ENCODE measurements around the gene TMEM269.

TMEM269 gene

GRCh38 chr1:42793824-42794223 is 9.0 kb downstream of the TMEM269 start (continued):
- TF ChIP-seq ZNF140 (tag by site-specific recombination; IDR thresholded peaks at IDR 0.05): no peak
- no peak for TF ChIP-seq ZNF707 (tag by site-specific recombination; IDR thresholded peaks at IDR 0.05)
- no peak for TF ChIP-seq ZNF2 (tag by site-specific recombination; IDR thresholded peaks at IDR 0.05)
- no peak for TF ChIP-seq ZBTB49 (tag by site-specific recombination; IDR thresholded peaks at IDR 0.05; ENCODE audit: low read depth)
- no peak for TF ChIP-seq ZNF184 (tag by site-specific recombination; IDR thresholded peaks at IDR 0.05)
- TF ChIP-seq ZNF792 (tag by site-specific recombination; IDR thresholded peaks at IDR 0.05): no peak
- no peak for TF ChIP-seq SP2 (tag by site-specific recombination; IDR thresholded peaks at IDR 0.05)
- no peak for TF ChIP-seq ZNF239 (tag by site-specific recombination; IDR thresholded peaks at IDR 0.05)
- TF ChIP-seq ZNF175 (tag by site-specific recombination; IDR thresholded peaks at IDR 0.05): no peak

GRCh38 chr1:42797414-42797813 is 12.6 kb downstream of the TMEM269 start:
- no peaks in the 10 kb centered on the region for H3K4me1 ChIP-seq (ENCODE audit: control insufficient read depth, insufficient read depth, low read length)
- H3K36me3 ChIP-seq (ENCODE audit: control insufficient read depth in 2 of 2, insufficient read depth in 1 of 2, low read length in 2 of 2): no peaks in the 10 kb centered on the region
- CTCF ChIA-PET: no interaction called here
- POLR2A ChIA-PET: interaction anchor here (1.0 kb wide), 1 partner anchor 49 kb away, joined by 4 read pairs; the partner anchor contains the start of gene ZNF691
- no peak for TF ChIP-seq FEZF1 (tag by site-specific recombination; IDR thresholded peaks at IDR 0.05)
- TF ChIP-seq ZNF302 (tag by site-specific recombination; IDR thresholded peaks at IDR 0.05; ENCODE audit: low read depth): no peak
- no peak for TF ChIP-seq ZNF692 (tag by site-specific recombination; IDR thresholded peaks at IDR 0.05)
- no peak for TF ChIP-seq ZBTB1 (tag by site-specific recombination; IDR thresholded peaks at IDR 0.05)
- no peak overlapping the region for H3K4me3 ChIP-seq (ENCODE audit: low read depth, low read length)
- no peaks in the 10 kb centered on the region for H3K9me3 ChIP-seq (ENCODE audit: control insufficient read depth, insufficient read depth, low read depth, low read length)
- no peak overlapping the region for H3K27ac ChIP-seq (ENCODE audit: extremely low read depth, low read depth, low read length)

GRCh38 chr1:42797979-42798378 is 13.2 kb downstream of the TMEM269 start:
- Histone ChIP-seq H3K4me1 (ENCODE audit: control insufficient read depth, insufficient read depth, low read length) (no peaks in the 10 kb centered on the region), H3K27ac (ENCODE audit: extremely low read depth, low read depth, low read length) (no peak overlapping the region), H3K36me3 (ENCODE audit: control insufficient read depth in 2 of 2, insufficient read depth in 1 of 2, low read length in 2 of 2) (no peaks in the 10 kb centered on the region), H3K4me3 (ENCODE audit: low read depth, low read length) (no peak overlapping the region), H3K9me3 (ENCODE audit: control insufficient read depth, insufficient read depth, low read depth, low read length) (no peaks in the 10 kb centered on the region)
- TF ChIP-seq ZNF138 (tag by site-specific recombination; IDR thresholded peaks at IDR 0.05; ENCODE audit: borderline replicate concordance): no peak
- no peak for TF ChIP-seq GLIS2 (tag by site-specific recombination; IDR thresholded peaks at IDR 0.05)
- TF ChIP-seq PATZ1 (tag by site-specific recombination; IDR thresholded peaks at IDR 0.05): no peak
- TF ChIP-seq TSHZ1 (tag by site-specific recombination; IDR thresholded peaks at IDR 0.05; ENCODE audit: borderline replicate concordance): no peak
- no peak for TF ChIP-seq ZFHX2 (tag by site-specific recombination; conservative IDR thresholded peaks at IDR 0.05)
- TF ChIP-seq ZNF362 (tag by site-specific recombination; IDR thresholded peaks at IDR 0.05): no peak
- TF ChIP-seq KLF9 (tag by site-specific recombination; IDR thresholded peaks at IDR 0.05; ENCODE audit: low read depth): no peak
- no peak for TF ChIP-seq ZNF501 (tag by site-specific recombination; IDR thresholded peaks at IDR 0.05)
- TF ChIP-seq ZXDB (tag by site-specific recombination; IDR thresholded peaks at IDR 0.05): no peak
- ChIA-PET CTCF (no interaction called here), POLR2A (interaction anchor here (1.0 kb wide), 1 partner anchor 48 kb away, joined by 4 read pairs; the partner anchor contains the start of gene ZNF691)
